Neural progenitor cell (in vitro differentiated cells): ENCODE results near the gene FRMD7.

Experiments used
- CTCF ChIP-seq: fragments of 200-600 bp; sonication (generic); IDR thresholded peaks from 2 replicates; pipeline ENCODE4 v1.5.1; 2017; ENCODE audit warnings: antibody characterized with exemption, mild to moderate bottlenecking
- EZH2 ChIP-seq: fragments of 200-600 bp; sonication (generic); IDR thresholded peaks from 2 replicates; pipeline ENCODE4 v1.6.1; 2017; ENCODE audit warnings: antibody characterized with exemption, mild to moderate bottlenecking, moderate library complexity
- EZH2phosphoT487 ChIP-seq: fragments of 200-600 bp; sonication (generic); IDR thresholded peaks from 2 replicates; pipeline ENCODE4 v1.6.1; 2017; ENCODE audit warnings: antibody characterized with exemption

GRCh38 chrX:132165651-132166050, 37.8 kb upstream of the FRMD7 start:
- TF ChIP-seq CTCF (no peak), EZH2phosphoT487 (no peak), EZH2 (no peak)
